SK-N-SH treated with all-trans-retinoic acid at 6 μM for 48 hours (cell line): ENCODE data around the gene GJA8.

Experiments used
- ARNTL ChIP-seq: fragments of 450-650 bp; formaldehyde crosslinking; IDR thresholded peaks from 2 replicates; pipeline ENCODE4 v1.5.0; 2020; ENCODE audit warnings: low read depth, mild to moderate bottlenecking, moderate library complexity, borderline replicate concordance
- ESRRG ChIP-seq: fragments of 250-450 bp; sonication (Bioruptor Pico); IDR thresholded peaks from 2 replicates; pipeline ENCODE4 v1.6.1; 2021; ENCODE audit warnings: mild to moderate bottlenecking
- ISL1 ChIP-seq: fragments of 250-450 bp; sonication (Bioruptor Pico); IDR thresholded peaks from 2 replicates; pipeline ENCODE4 v2.1.2; 2022; ENCODE audit warnings: mild to moderate bottlenecking, moderate library complexity
- OSR1 ChIP-seq: fragments of 250-450 bp; sonication (Bioruptor Pico); IDR thresholded peaks from 2 replicates; pipeline ENCODE4 v1.8.0; 2022; ENCODE audit warnings: moderate library complexity, mild to moderate bottlenecking, inconsistent platforms
- ZFP3 ChIP-seq: fragments of 250-450 bp; sonication (Bioruptor Pico); IDR thresholded peaks from 2 replicates; pipeline ENCODE4 v1.5.0; 2020; ENCODE audit warnings: mild to moderate bottlenecking, moderate library complexity
- TF ChIP-seq, protein P1 (sequence below): fragments of 250-450 bp; sonication (Bioruptor Pico); IDR thresholded peaks from 2 replicates; pipeline ENCODE4 v1.5.1; 2020; ENCODE audit warnings: low read depth, mild to moderate bottlenecking, moderate library complexity
- TF ChIP-seq, protein P2 (sequence below): fragments of 250-450 bp; sonication (Bioruptor Pico); IDR thresholded peaks from 2 replicates; pipeline ENCODE4 v1.5.0; 2020; ENCODE audit warnings: mild to moderate bottlenecking, moderate library complexity

DNA sequence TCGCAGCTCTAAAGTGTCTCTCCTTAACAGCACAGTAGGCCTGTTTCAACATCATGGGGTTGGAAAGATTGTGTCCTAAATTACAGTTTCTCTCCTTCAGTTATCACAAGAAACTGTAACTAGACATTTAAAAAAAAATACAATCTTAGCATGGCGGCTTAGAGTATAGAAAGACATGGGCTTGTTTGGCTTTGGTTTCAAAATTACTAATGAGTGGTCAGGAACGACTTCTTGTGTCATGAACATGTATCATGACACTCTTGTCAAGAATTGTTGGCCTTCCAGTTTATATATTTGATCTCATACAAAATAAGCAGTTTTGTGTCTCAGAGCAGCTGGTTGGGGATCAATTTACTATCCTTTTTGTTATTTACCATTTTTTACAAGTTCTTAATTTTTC is 2.1 kb downstream of the GJA8 start:
- TF ChIP-seq, protein P1, sequence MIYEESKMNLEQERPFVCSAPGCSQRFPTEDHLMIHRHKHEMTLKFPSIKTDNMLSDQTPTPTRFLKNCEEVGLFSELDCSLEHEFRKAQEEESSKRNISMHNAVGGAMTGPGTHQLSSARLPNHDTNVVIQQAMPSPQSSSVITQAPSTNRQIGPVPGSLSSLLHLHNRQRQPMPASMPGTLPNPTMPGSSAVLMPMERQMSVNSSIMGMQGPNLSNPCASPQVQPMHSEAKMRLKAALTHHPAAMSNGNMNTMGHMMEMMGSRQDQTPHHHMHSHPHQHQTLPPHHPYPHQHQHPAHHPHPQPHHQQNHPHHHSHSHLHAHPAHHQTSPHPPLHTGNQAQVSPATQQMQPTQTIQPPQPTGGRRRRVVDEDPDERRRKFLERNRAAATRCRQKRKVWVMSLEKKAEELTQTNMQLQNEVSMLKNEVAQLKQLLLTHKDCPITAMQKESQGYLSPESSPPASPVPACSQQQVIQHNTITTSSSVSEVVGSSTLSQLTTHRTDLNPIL (CRISPR knock-in tag): no peak
- TF ChIP-seq ESRRG (CRISPR knock-in tag) (no peak), ZFP3 (no peak), ARNTL (CRISPR knock-in tag) (no peak), ISL1 (CRISPR knock-in tag) (no peak), OSR1 (CRISPR knock-in tag) (no peak)
- TF ChIP-seq, protein P2, sequence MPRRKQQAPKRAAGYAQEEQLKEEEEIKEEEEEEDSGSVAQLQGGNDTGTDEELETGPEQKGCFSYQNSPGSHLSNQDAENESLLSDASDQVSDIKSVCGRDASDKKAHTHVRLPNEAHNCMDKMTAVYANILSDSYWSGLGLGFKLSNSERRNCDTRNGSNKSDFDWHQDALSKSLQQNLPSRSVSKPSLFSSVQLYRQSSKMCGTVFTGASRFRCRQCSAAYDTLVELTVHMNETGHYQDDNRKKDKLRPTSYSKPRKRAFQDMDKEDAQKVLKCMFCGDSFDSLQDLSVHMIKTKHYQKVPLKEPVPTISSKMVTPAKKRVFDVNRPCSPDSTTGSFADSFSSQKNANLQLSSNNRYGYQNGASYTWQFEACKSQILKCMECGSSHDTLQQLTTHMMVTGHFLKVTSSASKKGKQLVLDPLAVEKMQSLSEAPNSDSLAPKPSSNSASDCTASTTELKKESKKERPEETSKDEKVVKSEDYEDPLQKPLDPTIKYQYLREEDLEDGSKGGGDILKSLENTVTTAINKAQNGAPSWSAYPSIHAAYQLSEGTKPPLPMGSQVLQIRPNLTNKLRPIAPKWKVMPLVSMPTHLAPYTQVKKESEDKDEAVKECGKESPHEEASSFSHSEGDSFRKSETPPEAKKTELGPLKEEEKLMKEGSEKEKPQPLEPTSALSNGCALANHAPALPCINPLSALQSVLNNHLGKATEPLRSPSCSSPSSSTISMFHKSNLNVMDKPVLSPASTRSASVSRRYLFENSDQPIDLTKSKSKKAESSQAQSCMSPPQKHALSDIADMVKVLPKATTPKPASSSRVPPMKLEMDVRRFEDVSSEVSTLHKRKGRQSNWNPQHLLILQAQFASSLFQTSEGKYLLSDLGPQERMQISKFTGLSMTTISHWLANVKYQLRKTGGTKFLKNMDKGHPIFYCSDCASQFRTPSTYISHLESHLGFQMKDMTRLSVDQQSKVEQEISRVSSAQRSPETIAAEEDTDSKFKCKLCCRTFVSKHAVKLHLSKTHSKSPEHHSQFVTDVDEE (CRISPR knock-in tag): no peak
